ENCODE measurements around the gene CRLF1.

Gene CRLF1

DNA sequence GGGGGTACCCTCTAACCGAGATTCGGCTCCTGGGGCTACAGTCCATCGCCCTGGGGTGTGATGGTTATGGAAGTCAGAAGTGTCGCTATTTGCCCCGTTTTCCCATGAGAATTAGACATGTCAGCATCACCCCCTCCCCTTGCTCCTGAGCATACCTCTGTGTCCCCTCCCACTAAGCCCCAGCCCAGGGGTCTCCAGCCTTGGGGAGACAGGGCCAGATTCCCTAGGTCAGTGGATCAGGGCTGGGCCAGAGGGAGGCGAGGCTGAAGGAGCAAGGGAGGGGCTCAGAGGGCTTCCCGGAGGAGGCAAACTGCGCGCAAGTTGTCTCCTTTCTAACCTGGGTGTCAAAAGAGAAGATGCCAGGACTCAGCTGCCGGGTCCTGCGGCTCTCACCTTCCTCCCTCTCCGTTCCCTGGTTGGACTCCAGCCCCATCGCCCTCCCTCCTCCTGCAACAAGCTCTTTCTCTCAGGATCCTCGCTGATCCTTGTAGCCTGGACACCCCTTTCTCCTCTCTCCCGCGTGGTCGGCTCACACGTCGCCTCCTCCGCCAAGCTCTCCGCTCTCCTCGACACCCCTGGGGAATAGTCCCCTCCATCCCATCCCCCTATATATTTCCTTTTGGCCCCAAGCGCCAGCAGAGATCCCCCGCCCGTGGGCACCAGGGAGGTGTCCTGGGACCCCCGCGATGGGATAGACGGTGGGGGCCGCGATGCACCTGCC lies 5.6 kb upstream of the CRLF1 start:
- peaks cover 79% of the 10 kb centered on the region for H3K27me3 ChIP-seq (replicated peaks)
- DNase-seq = no peak
- in situ Hi-C loops (cut with HindIII; ENCODE audit: low pct_ligation_motif_present, low sequenced_read_pairs) = no loop called here
- TF ChIP-seq, protein P1, sequence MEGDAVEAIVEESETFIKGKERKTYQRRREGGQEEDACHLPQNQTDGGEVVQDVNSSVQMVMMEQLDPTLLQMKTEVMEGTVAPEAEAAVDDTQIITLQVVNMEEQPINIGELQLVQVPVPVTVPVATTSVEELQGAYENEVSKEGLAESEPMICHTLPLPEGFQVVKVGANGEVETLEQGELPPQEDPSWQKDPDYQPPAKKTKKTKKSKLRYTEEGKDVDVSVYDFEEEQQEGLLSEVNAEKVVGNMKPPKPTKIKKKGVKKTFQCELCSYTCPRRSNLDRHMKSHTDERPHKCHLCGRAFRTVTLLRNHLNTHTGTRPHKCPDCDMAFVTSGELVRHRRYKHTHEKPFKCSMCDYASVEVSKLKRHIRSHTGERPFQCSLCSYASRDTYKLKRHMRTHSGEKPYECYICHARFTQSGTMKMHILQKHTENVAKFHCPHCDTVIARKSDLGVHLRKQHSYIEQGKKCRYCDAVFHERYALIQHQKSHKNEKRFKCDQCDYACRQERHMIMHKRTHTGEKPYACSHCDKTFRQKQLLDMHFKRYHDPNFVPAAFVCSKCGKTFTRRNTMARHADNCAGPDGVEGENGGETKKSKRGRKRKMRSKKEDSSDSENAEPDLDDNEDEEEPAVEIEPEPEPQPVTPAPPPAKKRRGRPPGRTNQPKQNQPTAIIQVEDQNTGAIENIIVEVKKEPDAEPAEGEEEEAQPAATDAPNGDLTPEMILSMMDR (IDR thresholded peaks at IDR 0.05; ENCODE audit: low read depth, low read length, missing control alignments) = no peak
- peak overlapping the region; percentile 30 for H3K4me3 ChIP-seq (ENCODE audit: low read depth, low read length)
- no peak overlapping the region for H3K27ac ChIP-seq
- H3K36me3 ChIP-seq (replicated peaks) = no peaks in the 10 kb centered on the region

DNA sequence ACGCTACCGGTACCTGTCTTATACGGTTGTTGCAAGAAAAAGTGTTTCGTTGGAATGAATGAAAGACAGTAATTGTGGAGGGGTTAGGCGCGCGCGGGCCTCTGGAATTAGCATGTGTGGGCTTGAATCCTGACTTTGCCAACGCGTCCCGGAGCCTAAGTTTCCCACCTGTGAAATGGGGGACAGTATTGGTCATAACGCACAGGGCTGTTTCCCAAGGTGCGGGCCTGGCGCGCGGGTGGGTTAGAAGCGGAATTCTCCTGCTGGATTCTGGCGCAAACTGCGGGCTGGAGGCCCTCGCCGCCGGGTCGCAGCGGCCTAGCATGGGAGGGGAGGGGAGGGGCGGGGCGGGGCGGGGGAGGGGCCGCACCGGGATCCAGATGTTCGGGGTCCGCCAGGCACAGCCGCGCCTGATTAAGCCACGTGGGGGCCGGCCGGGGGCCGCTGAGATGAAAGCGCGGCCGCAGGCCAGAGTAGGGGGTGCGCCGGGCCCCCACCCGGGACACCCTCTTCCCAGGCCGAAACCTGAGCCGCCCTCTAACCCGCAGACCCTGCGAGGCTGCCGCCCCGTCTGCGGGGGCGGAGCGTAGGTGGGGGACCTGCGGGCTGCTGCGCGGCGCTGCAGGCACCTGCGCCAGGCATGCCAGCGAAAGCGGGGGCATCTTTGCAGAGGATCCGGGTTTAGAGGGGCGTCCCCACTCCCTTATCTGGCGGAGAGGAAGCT lies 4.9 kb upstream of the CRLF1 start:
- H3K4me3 ChIP-seq (ENCODE audit: low read depth, low read length) = no peak overlapping the region
- DNase-seq = no peak
- H3K36me3 ChIP-seq (replicated peaks) = no peaks in the 10 kb centered on the region
- TF ChIP-seq, protein P1 (IDR thresholded peaks at IDR 0.05; ENCODE audit: low read depth, low read length, missing control alignments) = no peak
- H3K27ac ChIP-seq = no peak overlapping the region
- H3K27me3 ChIP-seq (replicated peaks) = peaks cover 82% of the 10 kb centered on the region
- in situ Hi-C loops (cut with HindIII; ENCODE audit: low pct_ligation_motif_present, low sequenced_read_pairs) = no loop called here

DNA sequence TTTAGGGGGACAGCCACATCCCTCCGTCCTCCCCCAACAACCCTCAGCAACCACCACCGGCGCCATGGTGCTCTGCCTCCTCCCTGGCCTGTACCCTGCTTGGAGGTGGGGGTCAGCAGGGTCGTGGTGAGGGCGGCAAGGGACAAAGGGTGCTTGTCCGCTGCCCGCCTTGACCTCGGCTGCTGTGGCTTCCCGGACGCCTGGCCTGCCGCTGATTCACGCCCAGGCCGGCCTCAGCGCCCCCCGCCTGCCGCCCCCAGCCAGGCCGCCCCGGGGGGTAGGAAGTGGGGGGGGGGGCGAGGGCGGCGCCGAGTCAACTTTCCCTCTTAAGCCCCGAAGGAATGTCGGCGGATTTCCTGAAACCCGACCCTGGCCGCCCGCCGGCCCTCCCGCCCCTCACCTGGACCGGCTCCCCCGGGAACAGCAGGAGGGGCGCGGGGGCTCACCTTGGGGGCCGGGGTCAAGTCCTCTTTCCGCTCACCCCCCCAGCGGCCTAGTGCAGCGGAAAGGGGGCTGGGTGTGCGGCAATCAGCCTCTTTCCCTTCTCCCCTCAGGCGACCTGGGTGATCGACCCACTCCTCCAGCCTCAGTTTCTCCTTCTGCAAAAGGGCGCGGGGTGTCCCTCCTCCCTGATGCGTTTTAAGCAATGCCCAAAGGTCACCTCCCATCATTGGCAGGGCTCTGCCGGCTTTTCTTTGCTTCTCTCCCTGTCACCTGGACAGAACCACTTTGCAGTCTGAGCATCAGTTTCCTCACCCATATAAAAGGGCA lies 4.1 kb upstream of the CRLF1 start:
- TF ChIP-seq, protein P1 (IDR thresholded peaks at IDR 0.05; ENCODE audit: low read depth, low read length, missing control alignments) = no peak
- no peak for DNase-seq
- H3K27ac ChIP-seq = no peak overlapping the region
- H3K4me3 ChIP-seq (ENCODE audit: low read depth, low read length) = no peak overlapping the region
- peaks cover 88% of the 10 kb centered on the region for H3K27me3 ChIP-seq (replicated peaks)
- in situ Hi-C loops (cut with HindIII; ENCODE audit: low pct_ligation_motif_present, low sequenced_read_pairs) = no loop called here
- no peaks in the 10 kb centered on the region for H3K36me3 ChIP-seq (replicated peaks)

DNA sequence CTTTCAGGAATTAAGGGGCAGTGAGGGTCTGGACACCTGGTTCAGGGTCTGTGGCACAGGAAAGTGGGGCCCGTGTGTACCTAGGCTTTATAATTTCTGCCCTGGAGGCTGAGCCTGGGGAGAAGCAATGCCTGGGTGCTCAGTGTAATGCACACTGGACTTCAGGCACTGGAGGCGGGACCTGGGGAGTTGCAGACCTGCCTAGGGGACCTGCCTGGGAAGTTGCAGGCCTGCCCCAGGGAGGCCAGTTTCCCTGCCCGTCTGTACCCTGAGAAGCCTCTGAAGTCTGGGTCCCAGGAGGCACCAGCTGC lies 3.6 kb upstream of the CRLF1 start:
- TF ChIP-seq, protein P1 (IDR thresholded peaks at IDR 0.05; ENCODE audit: low read depth, low read length, missing control alignments) = no peak
- no peak overlapping the region for H3K4me3 ChIP-seq (ENCODE audit: low read depth, low read length)
- H3K27me3 ChIP-seq (replicated peaks) = peaks cover 91% of the 10 kb centered on the region
- H3K36me3 ChIP-seq (replicated peaks) = no peaks in the 10 kb centered on the region
- no peak for DNase-seq
- H3K27ac ChIP-seq = no peak overlapping the region
- in situ Hi-C loops (cut with HindIII; ENCODE audit: low pct_ligation_motif_present, low sequenced_read_pairs) = no loop called here

DNA sequence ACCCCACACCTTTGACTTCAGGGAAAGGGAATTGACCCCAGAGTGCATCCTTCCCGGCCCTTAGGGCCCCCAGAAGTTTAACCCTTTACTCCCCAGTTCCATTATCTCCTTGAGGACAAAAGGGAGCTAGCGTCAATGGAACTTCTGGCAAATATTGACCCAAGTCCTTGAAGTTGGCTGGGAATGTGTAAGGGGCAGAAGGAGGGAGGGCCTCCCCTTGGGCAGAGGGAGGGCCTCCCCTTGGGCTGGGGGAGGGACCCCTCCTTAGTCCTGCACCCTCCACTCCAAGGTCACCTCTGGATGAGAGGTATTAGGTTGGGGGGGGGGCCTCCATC lies 3.1 kb upstream of the CRLF1 start:
- in situ Hi-C loops (cut with HindIII; ENCODE audit: low pct_ligation_motif_present, low sequenced_read_pairs) = no loop called here
- TF ChIP-seq, protein P1 (IDR thresholded peaks at IDR 0.05; ENCODE audit: low read depth, low read length, missing control alignments) = no peak
- Histone ChIP-seq H3K27ac (no peak overlapping the region), H3K27me3 (replicated peaks) (peaks cover 90% of the 10 kb centered on the region), H3K36me3 (replicated peaks) (no peaks in the 10 kb centered on the region), H3K4me3 (ENCODE audit: low read depth, low read length) (no peak overlapping the region)
- no peak for DNase-seq
